Parathyroid adenoma (tissue), 2 donors: ENCODE measurements around the gene PATZ1.

ENCODE experiments used
- H2AFZ ChIP-seq: fragments of 300-600 bp; sonication (generic); one replicate; pipeline ENCODE4 v1.7.0; 2017; ENCODE audit warnings: antibody characterized with exemption, mild to moderate bottlenecking
- H3K27ac ChIP-seq: fragments of 300-600 bp; sonication (generic); one replicate; pipeline ENCODE4 v1.7.0; 2017
- H3K27me3 ChIP-seq: fragments of 300-600 bp; sonication (generic); one replicate; pipeline ENCODE4 v1.7.0; 2017; ENCODE audit warnings: low read length; ENCODE audit not compliant: control insufficient read depth, insufficient read depth
- H3K36me3 ChIP-seq: fragments of 300-600 bp; sonication (generic); one replicate; pipeline ENCODE4 v1.7.0; 2017; ENCODE audit warnings: low read length; ENCODE audit not compliant: control insufficient read depth, insufficient read depth
- H3K4me1 ChIP-seq: fragments of 300-600 bp; sonication (generic); one replicate; pipeline ENCODE4 v1.7.0; 2017; ENCODE audit warnings: control low read depth
- H3K4me2 ChIP-seq: fragments of 300-600 bp; sonication (generic); one replicate; pipeline ENCODE4 v1.7.0; 2017; ENCODE audit warnings: low read length
- H3K4me3 ChIP-seq: fragments of 300-600 bp; sonication (generic); one replicate; pipeline ENCODE4 v1.7.0; 2017; ENCODE audit warnings: low read depth, low read length
- H3K79me2 ChIP-seq: fragments of 300-600 bp; sonication (generic); one replicate; pipeline ENCODE4 v1.7.0; 2017; ENCODE audit warnings: control low read depth
- H3K9ac ChIP-seq: fragments of 300-600 bp; sonication (generic); one replicate; pipeline ENCODE4 v1.7.0; 2017; ENCODE audit warnings: mild to moderate bottlenecking
- H3K9me3 ChIP-seq: fragments of 300-600 bp; sonication (generic); one replicate; pipeline ENCODE4 v1.7.0; 2017; ENCODE audit warnings: low read length; ENCODE audit not compliant: control insufficient read depth
- TF ChIP-seq, protein P1 (sequence below): fragments of 300-600 bp; sonication (generic); IDR thresholded peaks from one replicate; pipeline ENCODE4 v1.7.0; 2017; ENCODE audit warnings: antibody characterized with exemption, mild to moderate bottlenecking
- donor health status: primary hyperparathyroidism.

Gene PATZ1

DNA sequence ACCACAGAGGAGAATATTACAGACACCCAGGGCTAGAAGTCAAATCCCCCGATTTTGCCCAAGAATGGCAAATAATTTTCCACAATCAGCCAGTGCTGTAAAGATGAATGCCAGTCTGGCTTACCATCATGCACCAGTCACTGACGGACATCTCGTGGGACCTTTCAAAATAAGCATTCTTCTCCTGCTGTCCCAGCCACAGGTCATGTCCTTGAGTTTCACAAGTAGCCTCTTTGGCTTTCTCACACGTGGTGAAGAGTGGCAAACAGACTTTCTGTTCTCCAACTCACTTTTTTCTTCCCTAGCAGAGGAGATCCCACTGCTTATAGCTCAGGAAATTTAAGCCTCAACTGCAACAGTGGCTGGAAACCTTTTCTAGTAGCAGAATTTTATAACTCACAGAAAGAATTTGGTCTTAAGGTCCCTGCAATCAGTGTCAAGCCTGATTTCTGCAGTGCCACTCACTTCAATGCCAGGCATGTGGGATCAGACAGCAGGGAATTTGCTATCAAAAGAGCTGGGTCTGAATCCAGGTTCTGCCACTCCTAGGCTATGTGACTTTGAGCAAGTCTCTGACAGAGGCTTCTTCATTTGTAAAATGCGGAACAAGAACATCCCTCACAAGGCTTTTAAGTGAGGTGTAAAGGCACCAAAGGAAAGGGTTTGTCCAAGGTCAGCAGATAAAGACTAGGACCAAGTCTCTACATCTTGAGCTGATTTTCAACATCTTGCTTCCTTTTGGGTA is 57.5 kb downstream of the PATZ1 start:
- Histone ChIP-seq H3K36me3 (no peaks in the 10 kb centered on the region), H3K79me2 (no peaks in the 10 kb centered on the region), H3K4me1 (no peaks in the 10 kb centered on the region), H3K9me3 (no peaks in the 10 kb centered on the region), H3K4me2 (no peak overlapping the region), H3K27me3 (no peaks in the 10 kb centered on the region), H3K4me3 (no peak overlapping the region), H3K9ac (no peak overlapping the region), H3K27ac (no peak overlapping the region), H2AFZ (no peak overlapping the region)
- TF ChIP-seq, protein P1, sequence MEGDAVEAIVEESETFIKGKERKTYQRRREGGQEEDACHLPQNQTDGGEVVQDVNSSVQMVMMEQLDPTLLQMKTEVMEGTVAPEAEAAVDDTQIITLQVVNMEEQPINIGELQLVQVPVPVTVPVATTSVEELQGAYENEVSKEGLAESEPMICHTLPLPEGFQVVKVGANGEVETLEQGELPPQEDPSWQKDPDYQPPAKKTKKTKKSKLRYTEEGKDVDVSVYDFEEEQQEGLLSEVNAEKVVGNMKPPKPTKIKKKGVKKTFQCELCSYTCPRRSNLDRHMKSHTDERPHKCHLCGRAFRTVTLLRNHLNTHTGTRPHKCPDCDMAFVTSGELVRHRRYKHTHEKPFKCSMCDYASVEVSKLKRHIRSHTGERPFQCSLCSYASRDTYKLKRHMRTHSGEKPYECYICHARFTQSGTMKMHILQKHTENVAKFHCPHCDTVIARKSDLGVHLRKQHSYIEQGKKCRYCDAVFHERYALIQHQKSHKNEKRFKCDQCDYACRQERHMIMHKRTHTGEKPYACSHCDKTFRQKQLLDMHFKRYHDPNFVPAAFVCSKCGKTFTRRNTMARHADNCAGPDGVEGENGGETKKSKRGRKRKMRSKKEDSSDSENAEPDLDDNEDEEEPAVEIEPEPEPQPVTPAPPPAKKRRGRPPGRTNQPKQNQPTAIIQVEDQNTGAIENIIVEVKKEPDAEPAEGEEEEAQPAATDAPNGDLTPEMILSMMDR, result no peak

DNA sequence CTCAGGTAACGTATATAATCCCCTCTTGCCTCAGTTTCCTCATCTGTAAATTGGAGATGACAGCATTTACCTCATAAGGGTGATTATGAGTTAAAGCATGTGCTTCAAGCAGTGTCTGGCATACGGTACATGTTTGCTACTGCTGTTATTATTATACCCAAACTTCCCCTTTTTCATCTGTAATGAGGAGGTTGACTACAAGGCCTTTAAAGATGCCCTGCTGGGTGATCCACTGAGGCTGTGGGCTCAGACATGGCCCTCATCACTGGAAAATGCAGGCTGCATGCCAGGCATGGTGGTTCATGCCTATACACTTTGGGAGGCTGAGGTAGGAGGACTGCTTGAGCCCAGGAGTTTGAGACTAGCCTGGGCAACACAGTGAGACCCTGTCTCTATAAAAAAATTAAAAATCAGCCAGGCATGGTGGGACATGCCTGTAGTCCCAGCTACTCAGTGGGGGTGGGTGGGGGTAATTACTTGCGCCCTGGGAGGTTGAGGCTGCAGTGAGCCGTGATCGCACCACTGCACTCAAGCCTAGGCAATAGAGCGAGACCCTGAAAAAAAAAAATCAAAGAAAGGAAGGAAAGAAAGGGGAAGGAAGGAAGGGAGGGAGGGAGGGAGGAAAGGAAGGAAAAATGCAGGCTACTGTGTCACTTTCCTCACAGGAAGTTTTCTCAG is 58.2 kb downstream of the PATZ1 start:
- no peaks in the 10 kb centered on the region for H3K27me3 ChIP-seq
- no peaks in the 10 kb centered on the region for H3K9me3 ChIP-seq
- H3K4me3 ChIP-seq, result no peak overlapping the region
- no peak overlapping the region for H3K4me2 ChIP-seq
- H2AFZ ChIP-seq, result no peak overlapping the region
- TF ChIP-seq, protein P1, result no peak
- H3K79me2 ChIP-seq, result no peaks in the 10 kb centered on the region
- H3K36me3 ChIP-seq, result no peaks in the 10 kb centered on the region
- H3K27ac ChIP-seq, result no peak overlapping the region
- H3K4me1 ChIP-seq, result no peaks in the 10 kb centered on the region
- H3K9ac ChIP-seq, result no peak overlapping the region

DNA sequence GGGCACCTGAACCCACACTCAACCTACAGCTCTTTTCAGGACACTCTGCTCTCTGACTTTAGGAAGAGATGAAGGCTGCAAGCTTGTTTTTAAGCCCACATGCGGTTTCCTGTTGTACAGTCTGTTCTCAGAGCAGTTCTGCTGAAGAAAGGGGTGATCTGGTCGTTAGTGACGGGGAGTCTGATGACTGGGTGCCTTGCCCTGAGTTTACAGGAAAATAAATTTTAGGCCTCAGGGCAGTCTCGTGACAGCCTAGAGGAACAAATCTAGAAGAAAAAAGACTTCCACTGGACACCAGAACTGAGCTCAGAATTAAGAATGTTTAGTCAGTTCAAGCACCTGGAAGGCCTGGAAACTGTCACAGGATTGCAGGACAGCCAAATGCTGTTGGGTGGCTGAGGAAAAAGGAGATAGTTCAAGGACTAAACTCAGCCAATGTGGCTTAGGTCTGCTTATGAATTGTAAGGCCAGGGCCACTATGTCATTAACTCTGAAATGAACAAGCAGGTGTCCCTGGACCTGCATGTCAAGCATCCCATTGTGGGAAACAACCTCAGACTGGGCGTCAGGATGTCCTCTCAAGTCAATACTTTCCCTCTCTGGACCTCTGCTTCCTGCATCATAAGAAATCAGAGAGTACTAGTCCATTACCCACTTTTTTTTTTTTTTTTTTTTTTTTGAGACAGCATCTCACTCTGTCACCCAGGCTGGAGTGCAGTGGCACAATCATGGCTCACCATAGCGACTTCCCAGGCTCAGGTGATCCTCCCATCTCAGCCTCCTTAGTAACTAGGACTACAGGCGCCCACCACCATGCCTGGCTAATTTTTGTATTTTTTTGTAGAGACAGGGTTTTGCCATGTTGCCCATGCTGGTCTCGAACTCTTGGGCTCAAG is 59.5 kb downstream of the PATZ1 start:
- no peak overlapping the region for H2AFZ ChIP-seq
- H3K4me1 ChIP-seq, result peaks cover under 1% of the 10 kb centered on the region
- TF ChIP-seq, protein P1, result no peak
- H3K9me3 ChIP-seq, result no peaks in the 10 kb centered on the region
- H3K4me3 ChIP-seq, result no peak overlapping the region
- no peak overlapping the region for H3K9ac ChIP-seq
- H3K27ac ChIP-seq, result no peak overlapping the region
- H3K27me3 ChIP-seq, result no peaks in the 10 kb centered on the region
- H3K36me3 ChIP-seq, result no peaks in the 10 kb centered on the region
- no peak overlapping the region for H3K4me2 ChIP-seq
- H3K79me2 ChIP-seq, result no peaks in the 10 kb centered on the region

DNA sequence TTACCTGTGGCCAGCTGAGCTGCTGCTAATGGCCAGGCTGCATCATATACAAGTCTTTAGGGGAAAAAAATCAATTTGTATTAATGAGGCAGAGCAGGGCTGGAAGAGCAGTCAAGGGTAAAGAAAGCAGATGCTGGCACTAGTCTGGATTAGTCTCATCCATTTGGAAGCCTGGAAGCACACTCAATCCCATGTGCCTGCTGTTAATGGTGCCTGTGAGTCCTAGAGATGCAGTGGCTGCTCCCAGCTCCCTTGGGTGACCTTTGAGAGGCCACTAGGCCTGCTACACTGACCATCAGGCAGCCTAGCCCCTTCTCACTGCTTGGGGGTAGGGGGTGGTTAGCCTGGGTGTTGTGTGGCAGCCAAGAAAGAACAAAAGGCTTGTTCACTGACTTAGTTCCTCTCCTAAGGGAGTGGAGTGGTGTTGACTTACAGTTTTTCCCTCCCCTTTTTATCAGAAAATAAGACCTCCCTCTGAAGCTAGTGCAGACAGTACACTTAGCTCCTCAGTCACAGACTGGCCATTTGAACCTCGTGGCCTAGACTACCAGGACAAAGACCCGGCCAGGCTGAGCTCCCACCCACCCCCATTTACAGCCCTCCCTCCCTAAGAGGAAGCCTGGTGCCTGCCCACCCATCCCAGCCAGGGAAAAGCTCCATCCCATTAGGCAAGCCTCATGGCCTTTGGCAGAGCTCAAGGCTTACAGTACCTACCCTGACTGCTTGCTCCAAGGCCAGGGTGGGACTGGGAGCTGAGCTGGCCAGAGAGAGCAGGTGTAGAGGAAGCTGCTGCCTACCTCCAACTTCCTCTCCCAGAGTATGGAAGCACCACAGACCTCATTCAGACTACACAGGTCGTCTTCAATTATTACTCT is 61.6 kb downstream of the PATZ1 start:
- Histone ChIP-seq H3K4me2 (no peak overlapping the region), H3K36me3 (no peaks in the 10 kb centered on the region), H3K27ac (no peak overlapping the region), H3K9me3 (no peaks in the 10 kb centered on the region), H3K9ac (no peak overlapping the region), H3K4me3 (no peak overlapping the region), H3K27me3 (no peaks in the 10 kb centered on the region), H2AFZ (no peak overlapping the region), H3K4me1 (peaks cover 3% of the 10 kb centered on the region), H3K79me2 (no peaks in the 10 kb centered on the region)
- TF ChIP-seq, protein P1, result no peak
